Stimulated activated CD4-positive, alpha-beta T cell treated with anti-CD3 and anti-CD28 coated beads, Interleukin-2, amount 100 ng/mL, for 24 hours (primary cell): ENCODE results near the gene HIVEP3.

Experiments used
- DNase-seq, 2 donors: peaks; one replicate each; pipeline ENCODE4 v3.0.0-alpha.2; 2020

The HIVEP3 gene

DNA sequence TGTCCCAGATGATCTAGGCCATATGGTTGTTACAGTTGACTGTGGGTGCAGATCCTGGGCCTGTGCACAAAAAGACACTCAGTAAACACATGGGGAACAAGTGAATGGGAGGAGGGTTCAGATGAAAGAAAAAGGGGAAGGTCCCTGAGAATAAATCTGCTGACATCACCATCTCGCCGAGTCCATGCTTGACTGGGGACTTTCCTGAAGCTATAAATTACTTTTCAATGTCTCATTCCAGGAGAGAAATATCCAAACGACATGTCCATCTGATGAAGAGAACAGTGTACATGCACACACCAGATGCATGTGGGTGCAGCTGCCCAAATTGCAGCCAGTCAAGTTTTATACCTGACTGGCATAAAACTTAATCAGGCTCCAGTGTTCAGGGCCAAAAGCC is 109.0 kb downstream of the HIVEP3 start:
- DNase-seq: no peak

DNA sequence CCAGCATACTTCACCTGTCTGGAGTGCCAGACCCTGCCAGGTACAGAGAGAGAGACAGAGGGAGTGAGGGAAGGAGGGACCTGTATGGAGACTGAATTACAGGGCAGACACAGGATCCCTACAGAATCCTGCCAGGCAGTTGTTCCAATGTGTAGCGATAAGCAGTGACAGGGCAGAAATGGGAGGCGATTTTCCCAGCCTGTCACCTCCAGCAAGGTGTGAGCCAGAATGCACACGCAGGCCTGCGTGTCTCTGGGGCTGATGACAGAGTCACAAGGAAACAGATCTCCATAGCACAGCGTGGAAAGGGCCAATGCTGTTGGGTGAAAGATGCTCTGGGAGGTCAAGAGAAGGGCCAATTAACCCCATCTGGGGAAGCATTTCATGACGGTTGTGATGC is 111.3 kb downstream of the HIVEP3 start:
- DNase-seq: no peak

DNA sequence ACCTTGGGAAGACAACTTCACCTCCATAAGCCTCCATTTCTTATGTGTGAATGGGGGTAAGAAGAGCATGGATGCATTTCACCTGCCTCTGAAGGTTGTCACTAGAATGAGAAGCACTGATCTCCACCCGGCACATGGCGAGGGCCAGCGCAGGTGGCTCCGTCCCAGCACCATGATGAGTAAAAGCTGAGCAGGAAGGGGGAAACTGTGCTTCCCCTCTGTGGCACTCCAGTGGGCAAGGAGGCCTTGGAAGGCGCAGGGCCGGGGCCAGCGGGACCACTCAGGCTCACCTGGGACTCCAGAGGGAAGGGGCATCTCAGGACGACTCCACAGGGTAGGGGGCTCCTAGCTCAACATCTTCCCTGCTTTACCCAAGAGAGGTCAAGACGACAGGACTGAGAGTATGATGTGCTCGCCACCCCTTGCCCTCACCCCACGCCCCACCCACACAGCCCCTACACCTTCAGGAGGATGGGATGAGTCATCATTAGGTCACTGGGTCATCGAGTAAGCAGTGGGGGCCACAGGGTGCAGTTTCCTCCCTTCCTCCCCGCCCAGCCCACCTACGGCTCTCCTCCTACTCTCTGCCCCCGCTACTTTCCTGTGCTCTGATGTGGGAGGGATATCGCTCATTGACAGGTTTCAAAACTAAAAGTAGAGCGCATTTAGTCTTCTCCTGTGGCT is 112.1 kb downstream of the HIVEP3 start:
- DNase-seq: peak; percentile 68 to 70

DNA sequence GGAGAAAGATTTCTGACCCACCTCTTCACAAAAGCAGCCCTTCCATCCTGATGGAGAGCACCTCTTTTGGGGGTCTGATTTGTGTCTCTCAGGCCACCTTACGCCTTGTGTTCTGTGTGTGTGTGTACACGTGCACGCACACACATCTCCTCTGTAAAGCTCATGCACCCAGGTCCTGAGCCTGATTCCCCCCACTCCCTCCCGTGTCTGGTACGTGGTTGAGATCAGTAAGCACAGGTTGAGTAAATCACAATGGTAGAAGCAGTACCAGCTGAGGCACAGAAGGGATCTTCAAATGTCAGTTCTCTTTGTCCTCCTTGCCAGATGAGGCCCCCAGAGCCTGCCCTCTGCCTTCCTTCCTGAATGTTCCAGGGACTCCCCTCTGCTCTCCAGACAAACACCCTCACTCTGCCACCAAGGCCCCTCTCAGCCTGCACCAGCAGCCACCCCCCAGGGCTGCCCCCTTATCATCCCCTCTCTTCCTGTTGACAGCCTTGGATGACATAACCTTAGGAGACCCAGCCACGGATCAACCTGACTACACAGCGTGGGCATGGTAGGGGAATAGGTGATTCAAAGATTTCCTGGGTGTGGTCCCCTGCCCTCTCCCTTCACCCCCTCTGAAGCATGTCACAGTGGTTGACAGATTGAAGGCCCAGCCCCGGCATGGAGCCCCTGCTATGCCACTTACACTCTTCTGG is 112.8 kb downstream of the HIVEP3 start:
- DNase-seq: peak; percentile 45 to 47

DNA sequence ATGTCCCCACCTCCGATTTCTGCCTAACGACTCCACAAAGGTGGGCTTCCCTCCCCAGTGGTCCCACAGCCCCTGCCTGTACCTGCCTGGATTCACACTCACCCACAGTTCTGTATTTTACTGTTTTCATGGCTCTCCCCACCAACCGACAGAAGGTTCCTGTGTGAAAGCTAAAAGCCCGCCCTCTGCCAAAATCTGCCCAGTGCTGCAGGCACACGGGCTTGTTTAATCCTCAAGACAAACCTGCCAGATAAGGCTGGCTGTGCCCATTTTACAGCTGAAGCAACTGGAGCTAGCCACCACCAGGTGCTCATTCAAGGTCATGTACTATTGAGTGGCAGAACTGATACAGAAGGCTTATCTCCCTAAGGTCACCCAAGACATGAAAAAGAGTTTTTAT is 114.5 kb downstream of the HIVEP3 start:
- DNase-seq: peak; percentile 23 to 26

DNA sequence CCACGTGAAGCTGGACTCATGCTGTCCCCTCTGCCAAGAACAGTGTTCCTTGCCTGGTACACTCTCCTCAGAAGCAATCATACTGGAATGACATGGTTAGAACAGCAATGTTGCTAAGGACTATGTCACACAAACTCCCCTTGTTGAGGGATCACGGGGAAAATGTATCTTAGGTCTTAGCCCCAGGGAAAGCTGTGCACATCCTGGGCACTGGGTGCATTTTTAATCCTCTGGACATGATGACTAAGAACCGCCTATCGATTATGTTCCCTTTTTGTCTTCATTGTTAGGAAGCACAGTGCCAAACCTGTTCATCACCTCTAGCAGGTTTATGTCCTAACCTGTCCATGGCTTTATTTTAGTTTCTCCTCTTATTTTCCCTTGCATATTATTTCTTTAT is 115.1 kb downstream of the HIVEP3 start:
- DNase-seq: no peak

DNA sequence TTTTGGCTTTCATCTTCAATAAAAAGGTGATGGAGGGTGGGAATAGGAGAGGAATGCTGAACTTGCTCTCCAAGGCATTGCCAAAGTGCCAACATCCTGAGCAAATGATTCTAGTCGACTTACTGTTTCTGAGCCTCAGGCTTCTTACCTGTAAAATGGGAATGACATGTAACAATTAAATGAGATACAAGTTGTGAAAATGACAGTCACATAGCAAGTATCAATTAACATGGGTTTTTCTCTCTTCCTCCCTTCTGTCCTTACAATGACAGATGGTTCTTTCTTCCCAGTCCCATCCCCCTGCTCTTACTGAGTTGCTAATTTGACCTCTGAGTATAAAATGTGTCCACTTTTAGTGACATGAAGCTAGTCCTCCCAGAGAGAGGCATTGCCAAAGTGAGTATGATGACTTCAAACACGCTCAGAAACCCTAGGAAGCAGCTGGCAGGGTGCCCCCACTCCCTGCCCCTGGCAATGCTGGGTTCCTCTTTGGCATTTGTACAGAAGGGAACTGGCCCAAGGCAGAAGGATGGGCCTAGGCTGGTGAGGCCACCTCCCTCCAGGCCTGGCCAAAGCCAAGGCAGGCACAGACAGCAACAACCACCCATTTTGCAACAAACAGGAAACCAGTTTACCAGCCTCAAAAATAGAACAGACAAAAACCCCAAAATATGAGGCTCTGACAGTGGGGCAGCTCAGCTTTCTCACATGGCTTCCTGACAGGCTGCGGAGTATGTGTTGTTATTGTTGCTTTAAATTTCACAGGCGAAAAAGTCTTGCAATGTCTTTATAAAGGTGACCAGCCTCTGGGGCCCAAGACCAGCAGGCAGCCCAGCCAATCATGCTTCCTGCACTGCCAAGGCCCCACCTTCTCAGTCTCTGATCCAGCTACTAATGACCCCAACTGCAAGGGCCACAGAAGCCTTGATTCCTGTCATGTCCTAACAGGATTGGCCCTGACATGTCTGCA is 115.9 kb downstream of the HIVEP3 start:
- DNase-seq: no peak

DNA sequence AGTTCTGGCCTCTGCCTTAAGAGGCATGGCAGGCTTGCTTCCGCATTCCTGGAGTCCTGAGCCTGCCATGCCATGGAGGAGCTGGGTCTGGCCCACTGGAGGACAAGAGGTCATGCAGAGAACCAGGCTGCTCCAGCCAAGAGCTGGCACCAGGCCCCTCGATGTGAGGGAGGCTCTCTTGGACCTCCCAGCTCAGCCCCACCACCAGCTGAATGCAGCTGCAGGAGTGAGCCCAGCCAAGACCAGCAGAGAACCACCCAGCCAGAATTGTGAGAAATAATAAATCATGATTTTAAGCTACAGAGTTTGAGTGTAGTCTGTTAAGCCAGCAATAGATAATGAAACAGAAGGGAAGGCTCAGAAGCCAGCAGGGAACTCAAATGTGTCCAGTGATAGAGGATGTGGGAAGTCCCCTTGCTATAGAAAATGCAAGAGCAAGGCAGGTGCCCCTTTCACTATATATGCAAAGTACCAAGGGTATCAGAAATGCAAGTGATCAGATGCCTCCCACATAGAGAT is 118.4 kb downstream of the HIVEP3 start:
- no peak for DNase-seq

DNA sequence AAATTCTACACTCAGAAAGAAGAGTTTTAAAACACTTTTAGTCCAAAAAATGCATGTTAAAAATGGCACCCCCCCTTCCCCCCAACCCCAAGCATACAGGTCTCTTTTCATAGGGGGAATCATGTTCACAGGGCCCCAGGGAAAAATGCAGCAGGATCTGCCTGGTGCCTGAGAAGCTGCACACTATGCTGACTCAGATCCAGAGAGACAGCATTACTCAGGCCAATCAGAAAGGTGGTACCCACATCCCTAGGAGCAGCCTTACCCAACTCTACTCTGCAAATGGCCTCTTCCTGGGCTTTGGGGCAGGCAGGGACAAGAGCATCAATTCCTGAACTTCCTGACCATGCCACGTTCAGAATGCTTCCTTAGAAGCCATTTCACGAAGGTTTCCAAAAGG is 119.0 kb downstream of the HIVEP3 start:
- peak in 1 of 2 donors; percentile 25 for DNase-seq

DNA sequence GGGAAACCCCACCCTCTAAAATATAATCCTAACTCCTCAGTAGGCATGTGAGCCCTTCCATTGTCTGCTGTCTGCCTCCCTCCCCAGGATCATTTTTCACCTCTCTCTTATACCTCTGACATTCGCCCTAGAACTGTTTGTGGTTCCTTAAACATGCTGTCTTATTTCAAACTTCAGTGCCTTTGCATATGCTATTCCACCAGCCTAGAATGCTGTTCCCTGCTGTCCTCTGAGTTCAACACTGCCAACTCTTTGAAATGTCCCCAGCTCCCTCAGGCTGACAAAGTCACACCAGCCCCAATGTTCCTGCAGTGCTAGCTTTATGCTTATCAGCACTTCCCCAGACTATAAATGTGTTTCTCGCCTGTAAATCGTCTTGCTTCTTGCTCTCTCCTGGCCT is 119.5 kb downstream of the HIVEP3 start:
- DNase-seq: no peak

DNA sequence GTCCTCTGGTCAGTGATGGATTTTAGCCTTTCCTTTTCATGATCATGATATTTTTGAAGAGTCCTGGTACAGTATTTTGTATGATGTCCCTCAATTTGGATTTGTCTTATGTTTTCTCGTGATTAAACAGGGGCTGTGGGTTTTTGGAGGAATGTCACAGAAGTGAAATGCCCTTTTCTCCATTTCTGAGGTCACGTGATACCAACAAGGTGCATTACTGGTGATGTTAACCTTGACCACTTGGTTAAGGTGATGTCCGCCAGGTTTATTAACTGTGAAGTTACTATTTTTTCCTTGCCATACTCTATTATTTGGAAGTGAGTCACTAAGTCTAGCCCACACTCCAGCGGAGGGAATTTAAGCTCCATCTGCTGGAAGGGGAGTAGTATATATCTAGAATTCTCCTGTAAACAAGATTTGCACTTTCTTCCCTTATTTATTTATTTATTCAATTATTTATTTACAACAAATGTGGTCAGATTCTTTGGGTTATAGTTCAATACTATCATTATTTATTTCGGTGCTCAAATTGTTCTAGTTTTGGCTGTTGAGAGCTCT is 123.4 kb downstream of the HIVEP3 start:
- no peak for DNase-seq

DNA sequence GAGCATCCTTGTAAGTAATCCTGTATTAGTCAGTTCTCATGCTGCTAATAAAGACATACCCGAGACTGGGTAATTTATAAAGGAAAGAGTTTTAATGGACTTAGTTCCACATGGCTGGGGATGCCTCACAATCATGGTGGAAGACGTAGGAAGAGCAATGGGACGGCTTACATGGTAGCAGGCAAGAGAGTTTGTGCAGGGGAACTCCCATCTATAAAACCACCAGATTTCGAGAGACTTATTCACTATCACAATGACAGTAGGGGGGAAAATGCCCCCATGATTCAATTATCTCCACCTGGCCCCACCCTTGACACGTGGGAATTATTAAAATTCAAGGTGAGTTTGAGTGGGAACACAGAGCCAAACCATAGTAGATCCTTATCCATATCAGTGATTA is 124.7 kb downstream of the HIVEP3 start:
- DNase-seq: peak in 1 of 2 donors; percentile 22

DNA sequence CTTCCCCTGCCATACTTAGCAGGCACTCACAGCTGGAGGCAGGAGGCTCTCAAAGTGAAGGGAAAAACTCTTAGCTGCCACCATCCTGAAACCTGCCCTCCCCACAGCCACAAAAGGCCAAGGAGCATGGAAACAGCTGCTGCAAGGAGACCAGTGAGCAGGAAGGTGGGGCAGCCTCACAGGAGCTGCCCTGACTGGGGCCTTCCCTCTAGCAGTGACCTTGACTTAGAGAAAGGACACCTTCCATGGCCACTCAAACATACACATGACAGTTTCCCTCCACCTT is 126.3 kb downstream of the HIVEP3 start:
- no peak for DNase-seq

DNA sequence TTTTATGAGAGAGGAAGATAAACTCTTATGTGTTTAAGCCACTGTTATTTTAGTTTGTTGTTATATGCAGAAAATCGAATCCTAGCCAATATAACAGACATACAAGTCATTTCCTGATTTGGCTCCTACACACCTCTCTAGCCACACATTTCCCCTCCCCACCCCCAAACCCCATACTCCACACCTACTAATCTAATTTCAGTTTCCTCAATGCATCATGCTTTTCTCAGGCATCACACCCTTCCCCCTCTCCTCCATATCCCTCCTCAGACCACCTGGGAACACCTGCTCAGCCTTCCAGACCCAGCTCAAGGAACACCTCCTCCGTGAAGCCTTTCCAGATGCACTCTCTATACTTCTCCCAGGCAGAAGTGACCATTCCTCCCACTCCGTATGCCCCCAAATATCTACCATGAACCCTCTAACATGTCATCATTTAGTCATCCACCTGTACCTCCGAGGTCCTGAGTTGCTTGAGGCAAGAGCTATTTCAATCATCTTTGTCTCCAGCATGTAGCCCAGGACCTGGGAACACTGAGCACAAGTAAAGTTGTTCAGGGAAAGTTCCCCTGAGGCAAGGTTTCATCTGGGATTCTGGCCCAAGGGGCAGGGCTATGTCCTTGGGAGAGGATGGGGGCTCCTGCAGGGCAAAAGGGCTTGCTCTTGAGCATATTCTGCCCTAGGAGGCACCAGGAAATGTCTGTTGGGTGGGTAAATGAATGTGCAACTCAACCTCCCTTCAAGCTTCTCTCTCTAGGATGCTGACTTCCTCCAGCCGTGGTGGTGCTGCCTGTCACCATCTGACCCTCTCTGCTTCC is 126.8 kb downstream of the HIVEP3 start:
- DNase-seq: peak; percentile 45 to 53

DNA sequence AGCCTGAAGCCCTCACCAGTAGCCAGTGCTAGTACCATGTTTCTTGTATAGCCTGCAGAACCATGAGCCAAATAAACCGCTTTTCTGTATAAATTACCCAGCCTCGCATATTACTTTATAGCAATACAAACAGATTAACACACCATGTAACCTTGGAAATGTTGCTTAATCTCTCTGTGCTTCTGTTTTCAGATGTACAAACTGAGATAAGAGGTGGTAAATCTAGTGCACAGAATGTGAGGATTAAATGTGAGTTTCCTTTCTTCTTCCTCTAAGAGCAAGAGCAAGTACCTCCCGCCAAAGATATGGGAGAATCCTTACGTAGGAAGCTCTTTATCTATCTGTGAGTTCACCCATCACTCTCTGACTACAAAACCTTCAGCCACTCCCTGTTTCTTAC is 128.4 kb downstream of the HIVEP3 start:
- DNase-seq: no peak

DNA sequence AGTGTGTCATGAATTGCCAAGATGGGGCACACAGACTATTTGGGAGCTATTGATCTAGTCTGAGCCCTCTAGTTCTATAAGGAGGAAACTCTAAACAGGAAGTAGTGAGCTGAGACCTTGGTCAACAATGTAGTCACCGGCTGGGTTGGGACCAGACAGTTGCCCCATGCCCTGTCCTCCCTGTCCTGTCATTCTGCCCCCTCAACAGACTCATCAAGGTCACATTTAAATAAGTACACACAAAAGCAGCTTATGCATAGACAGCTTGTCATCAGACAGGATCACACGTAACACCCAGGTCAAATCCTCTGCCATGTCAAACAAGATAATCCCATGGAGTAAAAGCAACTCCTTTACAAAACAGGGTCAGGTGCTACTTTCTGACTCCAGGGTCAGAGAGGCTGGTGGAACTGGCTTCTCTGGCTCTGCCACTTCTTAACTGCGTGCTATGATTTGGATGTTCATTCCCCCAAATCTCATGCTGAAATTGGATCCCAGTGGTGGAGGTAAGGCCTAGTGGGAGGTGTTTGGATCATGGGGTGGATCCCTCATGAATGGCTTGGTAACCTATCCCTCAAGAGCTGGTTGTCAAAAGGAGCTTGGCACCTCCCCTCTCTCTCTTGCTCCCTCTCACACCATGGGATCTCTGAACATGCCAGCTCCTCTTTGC is 128.9 kb downstream of the HIVEP3 start:
- no peak for DNase-seq

DNA sequence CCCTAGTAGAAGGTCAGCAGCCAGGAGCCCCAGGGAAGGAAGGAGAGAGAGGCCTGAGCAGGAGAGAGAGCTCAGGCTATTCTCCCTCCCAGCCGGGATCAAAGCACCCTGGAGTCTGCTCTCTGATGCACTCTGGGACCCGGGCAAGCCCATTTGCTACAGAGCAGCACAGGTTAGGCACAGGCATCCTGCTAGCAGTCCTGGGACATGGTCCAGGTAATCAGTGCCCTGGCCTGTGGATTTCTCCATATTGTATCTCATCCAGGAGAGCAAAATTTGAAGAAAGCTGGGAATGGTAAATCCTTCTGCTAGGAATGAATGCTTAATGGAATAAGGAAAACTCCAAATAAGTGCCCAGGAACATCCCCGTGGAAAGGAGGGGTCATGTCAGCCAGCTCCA is 130.3 kb downstream of the HIVEP3 start:
- DNase-seq: no peak

DNA sequence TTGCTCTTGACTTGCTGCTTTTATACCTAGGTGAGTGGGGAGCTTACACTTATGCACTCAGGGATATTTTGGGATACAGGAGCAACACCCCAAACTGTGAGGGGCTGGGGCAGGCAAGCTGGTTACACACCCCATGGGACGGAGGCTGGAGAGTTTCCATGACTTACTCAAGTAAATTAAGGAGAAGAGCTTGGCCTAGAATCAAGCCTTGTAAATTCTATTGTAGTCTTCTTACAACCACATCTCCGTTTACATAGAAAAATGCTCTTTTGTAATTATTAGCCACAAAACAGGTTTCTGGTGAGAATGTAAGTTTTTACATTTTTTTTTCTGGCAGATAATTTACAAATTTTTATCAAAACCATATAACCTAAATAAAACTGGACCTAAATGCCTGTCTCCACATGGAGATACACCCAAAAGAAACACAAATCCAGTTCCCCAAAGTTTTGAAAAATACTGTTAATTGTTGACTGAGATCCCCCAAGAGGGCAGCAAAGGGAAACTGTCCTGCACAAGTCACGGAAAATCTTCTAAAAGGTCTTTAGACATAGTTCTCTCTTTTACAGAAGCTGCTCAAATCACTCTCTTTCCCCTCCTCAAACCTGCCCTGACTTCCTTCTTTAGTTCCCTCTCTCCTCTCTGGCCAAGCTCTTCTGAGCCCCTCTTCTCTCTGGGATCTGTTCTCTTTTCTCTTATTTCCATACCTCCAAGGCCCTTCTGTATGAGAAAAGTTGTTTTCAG is 134.0 kb downstream of the HIVEP3 start:
- no peak for DNase-seq

DNA sequence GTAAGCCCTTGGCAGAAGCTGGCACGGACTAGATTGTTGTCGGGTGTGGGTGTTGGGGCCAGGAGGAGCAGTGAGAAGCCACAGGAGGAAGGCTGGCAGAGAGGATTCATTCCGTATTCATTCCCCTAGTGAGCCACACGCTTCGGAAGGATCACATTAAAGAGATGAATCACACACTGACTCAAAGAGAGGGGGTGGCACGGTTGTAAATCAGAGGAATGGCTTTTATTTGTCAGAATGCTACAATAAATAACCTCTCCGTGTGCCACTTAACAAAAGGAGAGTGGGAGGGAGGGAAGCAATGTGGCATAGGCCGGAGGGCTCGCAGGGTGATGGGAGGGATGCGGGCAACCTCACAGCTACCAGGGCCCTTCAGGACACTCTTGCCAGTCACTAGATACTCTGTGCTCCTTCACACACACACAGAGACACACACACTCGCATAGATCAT is 135.5 kb downstream of the HIVEP3 start:
- peak; percentile 60 to 61 for DNase-seq

DNA sequence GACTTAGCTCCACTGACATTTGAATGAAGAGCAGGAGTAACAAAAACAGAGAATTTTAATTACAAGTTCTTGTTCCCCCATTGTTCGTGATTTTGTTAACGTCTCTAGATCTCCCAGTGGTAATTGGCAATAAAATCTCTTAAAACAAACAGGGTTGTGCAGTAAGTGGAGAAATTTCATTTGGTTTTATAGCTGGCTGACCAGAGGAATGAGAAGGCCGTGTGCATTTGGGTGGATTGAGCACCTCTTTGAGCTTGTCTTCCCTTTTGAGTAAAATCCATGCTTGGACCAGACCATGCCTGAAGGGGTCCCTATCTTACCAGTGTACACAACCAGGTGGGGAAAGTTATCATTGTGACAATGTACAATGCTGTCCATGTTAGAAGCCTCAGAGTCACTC is 137.8 kb downstream of the HIVEP3 start:
- no peak for DNase-seq

DNA sequence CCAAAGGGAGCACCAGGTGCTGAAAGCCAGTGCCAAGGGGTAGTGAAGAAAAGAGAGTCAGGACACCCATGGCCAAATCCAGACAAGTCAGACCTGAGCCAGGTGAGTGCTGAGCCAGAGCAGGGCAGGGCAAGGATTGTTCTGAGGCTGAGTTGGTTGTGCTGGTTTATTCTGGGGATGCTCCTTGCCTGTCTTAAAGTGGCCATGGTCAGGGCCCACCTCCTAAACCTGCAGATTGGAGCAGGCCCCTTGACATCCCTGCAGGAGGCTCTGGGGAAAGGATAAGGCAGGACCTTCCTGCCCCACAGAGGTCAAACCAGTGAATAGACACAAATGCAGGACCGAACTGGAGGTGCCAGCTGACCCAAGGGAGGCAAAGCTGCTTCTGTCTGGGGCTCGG is 138.4 kb downstream of the HIVEP3 start:
- DNase-seq: no peak
